Measurements from ENCODE around the gene EID2.

The EID2 gene

DNA sequence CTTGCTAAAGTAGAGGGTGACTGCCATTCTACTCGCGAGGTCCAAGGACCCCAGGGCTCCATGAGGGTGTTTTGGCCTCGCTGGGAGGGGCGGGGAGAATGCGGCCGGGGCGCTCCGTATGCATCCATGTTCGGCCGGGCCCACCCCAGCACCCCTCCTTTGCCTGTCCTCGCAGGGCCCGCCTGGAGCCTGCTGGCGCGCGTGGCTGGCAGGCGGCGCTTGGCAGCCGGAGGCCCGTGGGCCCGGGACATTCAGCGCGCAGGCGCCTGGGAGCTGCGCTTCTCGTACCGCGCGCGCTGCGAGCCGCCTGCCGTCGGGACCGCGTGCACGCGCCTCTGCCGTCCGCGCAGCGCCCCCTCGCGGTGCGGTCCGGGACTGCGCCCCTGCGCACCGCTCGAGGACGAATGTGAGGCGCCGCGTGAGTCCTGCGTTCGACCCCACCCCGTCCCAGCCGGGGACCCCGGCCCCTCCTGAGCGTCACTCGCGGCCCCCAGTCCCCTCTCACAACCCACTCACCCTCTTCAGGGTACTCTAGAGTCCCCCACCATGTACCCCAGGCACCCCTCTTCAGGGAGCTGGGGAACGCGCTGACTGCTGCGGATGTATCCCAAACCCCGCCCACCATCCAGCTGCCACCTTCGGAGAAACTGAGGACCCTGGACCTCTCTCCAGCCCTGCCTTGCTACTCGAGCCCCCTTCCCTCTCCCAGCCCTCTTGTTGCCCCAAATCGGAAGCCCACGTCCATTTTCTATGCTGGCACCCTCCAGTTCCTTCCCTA lies 37.1 kb downstream of the EID2 start:
- peak; percentile 57 to 62 (median 57) for DNase-seq (ENCODE audit: low read depth in 3 of 3)

DNA sequence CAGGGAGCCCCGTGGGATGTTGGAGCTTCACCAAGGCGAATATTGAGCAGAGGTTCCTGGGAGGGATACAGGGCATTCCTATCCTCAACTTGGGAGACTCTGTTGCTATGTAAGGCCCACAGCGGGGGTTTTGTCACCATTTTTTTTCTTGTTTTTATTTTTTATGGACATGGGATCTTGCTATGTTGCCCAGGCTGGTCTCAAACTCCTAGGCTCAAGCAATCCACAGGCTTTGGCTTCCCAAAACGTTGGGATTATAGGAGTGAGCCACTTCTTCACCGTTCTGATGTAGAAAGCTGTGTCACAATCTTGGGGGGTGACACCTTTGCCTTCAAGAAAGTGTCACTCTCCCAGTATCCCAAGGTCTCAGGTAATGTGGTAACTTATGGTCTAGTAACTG lies 38.6 kb downstream of the EID2 start:
- no peak for DNase-seq (ENCODE audit: low read depth in 3 of 3)

DNA sequence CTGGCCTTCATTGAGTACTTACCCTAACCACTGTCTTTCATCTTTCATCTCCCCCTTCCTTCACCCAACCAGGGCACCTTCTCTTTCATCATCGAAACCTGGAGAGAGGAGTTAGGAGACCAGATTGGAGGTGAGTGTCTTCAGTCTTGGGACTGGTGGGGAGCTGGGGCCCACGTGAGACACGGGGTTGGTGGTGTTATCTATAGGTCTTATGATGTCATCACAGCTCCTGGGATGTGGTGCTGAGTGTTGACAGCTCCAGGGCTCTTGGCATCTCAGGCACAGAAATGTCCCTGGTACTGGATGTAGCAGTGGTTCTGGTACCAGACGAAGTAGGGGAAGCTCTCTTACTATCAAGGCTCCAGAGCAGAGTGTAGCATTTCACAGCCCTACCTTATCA lies 39.4 kb downstream of the EID2 start:
- DNase-seq (ENCODE audit: low read depth in 3 of 3), result no peak

DNA sequence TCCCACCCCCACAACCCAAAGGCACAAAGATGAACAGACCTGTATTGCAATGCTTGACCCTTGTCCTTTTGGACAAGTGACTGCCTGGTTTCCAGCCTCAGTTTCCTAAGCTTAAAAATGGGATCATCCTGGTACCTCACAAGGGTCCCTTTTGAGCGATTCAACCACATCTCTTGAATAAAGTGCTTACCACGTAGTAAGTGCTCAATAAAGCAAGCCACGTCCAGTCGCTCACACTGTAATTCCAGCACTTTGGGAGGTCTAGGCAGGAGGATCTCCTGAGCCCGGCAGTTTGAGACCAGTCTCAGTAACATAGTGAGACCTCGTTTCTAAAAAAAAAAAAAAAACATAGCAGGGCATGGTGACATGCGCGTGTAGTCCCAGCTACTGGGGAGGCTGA lies 40.0 kb downstream of the EID2 start:
- DNase-seq (ENCODE audit: low read depth in 3 of 3), result no peak

DNA sequence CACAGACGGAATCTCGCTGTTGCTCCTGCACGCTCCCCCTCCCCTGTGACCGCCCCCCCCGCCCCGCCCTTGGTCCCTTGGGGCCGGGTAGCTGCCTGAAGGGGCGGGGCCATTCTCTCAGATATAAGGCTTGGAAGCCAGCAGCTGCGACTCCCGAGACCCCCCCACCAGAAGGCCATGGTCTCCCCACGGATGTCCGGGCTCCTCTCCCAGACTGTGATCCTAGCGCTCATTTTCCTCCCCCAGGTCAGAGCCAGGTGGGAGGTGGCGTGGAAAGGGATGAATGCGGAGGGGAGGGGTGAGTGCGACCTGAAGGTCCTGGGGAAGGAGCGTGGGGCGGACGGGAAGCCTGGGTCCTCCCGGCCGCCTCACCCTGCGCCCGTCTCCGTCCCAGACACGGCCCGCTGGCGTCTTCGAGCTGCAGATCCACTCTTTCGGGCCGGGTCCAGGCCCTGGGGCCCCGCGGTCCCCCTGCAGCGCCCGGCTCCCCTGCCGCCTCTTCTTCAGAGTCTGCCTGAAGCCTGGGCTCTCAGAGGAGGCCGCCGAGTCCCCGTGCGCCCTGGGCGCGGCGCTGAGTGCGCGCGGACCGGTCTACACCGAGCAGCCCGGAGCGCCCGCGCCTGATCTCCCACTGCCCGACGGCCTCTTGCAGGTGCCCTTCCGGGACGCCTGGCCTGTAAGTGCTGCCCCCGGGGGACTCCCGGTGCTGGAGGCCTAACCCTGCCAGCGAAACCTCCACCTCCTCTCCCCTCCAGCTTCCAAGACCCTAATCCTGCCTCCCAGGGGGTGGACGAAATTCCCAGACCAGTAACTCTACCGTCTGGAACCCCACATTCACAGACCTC lies 40.9 kb downstream of the EID2 start, which contains the start of gene DLL3:
TSS of gene DLL3 (plus strand) at position 150 of the 845 bp plus-strand sequence. CDS start at position 178, 28 bp downstream.
- no peak for DNase-seq (ENCODE audit: low read depth in 3 of 3)

DNA sequence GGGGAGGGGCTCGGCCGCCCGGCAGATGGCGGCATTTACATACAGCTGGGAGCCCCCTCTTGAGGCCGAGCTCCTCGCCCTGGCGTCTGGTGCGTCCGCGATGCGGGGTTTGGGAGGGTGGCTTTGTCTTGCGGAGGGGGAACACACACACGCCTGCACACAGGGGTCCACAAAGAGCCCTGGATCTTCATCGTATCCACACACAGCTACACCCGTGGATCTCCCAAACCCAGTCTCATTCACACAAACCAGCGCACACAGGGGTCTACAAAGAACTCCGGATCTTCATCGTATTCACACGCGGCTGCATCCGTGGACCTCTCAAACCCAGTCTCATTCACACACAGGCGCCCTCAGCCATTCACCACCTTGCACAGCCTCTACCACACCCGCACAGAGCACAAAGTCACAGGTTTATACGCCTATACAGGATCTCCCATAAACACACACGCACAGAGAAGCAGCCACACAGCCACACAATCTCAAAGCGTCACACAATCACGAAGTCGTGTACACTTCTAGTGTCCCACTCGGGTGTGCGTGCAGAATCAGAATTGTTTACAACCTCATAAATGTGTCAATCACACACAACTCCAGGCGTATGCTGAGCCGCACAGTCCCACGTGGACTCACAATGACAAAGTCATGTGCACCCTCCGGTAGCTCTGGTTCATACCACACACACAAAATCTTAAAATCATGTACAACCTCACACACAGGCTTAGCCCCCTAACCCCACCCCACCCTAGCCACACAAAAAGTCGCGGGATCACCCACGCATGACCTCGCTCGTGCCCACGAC lies 41.8 kb downstream of the EID2 start:
- no peak for DNase-seq (ENCODE audit: low read depth in 3 of 3)

DNA sequence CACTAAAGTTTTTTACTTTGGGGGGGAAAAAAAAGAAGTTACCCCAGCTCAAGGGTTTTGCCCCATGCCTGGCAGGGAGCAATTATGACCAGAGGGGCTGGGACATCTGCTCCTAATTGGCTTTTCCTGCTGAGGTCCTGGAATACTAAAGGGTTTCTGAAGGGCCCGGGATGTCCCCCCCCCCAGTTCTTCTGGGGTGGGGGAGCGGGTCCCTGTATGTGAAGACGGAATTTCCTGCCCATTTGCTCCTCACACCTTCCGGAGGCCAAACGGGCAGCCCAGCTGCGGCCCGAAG lies 42.3 kb downstream of the EID2 start:
- no peak for DNase-seq (ENCODE audit: low read depth in 3 of 3)

DNA sequence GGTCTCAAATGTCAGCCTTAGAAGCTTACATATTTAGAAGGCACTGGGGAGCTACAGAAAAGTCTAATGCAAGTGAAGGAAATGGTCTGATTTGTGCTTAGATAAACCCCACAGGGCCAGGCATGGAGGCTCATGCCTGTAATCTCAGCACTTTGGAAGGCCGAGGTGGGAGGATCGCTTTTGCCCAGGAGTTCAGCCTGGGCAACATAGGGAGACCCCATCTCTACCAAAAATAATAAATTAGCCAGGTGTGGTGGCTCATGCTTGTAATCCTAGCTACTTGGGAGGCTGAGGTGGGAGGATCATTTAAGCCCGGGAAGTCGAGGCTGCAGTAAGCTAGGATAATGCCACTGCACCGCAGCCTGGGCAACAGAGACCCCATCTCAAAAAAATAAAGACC lies 43.9 kb downstream of the EID2 start:
- no peak for DNase-seq (ENCODE audit: low read depth in 3 of 3)

DNA sequence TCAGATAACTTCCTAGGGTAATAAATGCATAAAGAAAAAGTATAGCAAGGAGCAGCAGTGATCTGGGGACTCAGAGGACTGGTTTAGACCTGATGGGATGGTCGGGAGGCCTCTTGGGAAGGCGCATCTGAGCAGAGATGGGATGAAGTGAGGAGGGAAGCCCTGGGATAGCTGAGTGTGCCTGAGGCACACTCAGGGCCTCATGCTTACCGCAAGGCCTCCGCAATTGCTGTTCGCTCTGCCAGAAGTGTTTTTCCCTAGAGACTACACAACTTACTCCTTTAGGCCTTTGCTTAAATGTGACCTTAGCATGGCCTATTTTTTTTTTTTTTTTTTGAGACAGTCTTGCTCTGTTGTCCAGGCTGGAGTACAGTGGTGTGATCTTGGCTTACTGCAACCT lies 45.3 kb downstream of the EID2 start:
- no peak for DNase-seq (ENCODE audit: low read depth in 3 of 3)

DNA sequence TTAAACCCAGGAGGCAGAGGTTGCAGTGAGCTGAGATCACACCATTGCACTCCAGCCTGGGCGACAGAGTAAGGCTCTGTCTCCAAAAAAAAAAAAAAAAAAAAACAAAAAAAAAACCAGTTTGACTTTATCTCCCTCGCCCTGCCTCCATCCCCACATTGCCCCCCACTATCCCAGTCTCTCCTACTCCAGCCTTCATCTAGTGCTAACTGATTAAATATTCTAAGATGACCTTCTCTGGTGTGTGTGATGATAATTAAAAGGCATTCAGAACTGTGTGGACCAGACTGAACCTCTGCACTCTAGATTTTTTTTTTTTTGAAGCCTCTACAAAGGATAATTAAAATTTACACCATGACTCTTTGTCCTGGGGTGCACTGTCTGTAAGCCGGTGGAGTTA lies 47.2 kb downstream of the EID2 start:
- no peak for DNase-seq (ENCODE audit: low read depth in 3 of 3)

DNA sequence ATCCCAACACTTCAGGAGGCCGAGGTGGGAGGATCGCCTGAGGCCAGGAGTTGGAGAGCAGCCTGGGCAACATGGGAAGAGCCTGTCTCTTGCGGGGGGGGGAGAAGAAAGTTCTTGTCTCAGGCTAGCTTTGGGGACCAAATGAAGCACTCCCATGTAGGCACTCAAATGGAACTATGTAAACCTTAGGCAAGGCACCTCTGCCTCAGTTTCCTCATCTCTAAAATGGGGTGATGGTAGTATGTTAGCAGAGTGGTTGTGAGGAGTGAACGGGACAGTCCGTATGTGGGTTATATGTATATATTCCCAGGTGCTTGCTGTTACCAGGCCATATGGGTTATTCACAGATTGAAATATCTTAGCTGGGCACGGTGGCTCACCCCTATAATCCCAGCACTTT lies 47.7 kb downstream of the EID2 start:
- DNase-seq (ENCODE audit: low read depth in 3 of 3), result no peak

DNA sequence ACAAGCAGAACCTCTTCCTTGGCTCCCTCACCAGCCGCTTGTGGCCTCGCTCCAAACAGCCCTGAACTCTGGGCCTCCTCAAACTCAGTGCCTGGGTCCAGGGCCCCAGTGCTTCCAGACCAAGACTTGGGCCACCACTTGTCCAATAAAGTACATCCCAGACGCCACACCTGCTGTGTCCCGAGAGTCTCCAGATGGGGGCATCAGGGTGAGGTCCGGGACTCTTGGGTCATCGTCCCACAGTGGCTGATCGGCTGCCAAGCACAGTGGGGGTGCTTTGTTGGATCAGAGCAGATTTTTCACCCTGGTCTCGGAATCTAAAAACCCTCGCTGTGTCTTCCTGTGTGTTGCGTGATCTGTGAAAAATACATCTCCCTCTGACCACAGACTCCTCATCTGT lies 50.2 kb downstream of the EID2 start:
- no peak for DNase-seq (ENCODE audit: low read depth in 3 of 3)

Measured in stimulated activated CD4-positive, alpha-beta T cell treated with anti-CD3 and anti-CD28 coated beads, TNF-alpha, amount 100 ng/mL, for 4 hours (primary cell).